Measurements from ENCODE around the gene KLF3. TPM values are rescaled to one million over a fixed set of nuclear protein-coding genes. Genes with fewer than 3 reads are reported as not detected.
A peak's percentile ranks its signal among the peaks of the same experiment; 100 is the strongest.

KLF3 gene
- total and polyA plus RNA-seq, 9 of the 15 experiments (the other 6 are each of a cell fraction or from before 2014, with no cell fraction given): 9.9 to 47.2 (median 18.1) TPM

DNA sequence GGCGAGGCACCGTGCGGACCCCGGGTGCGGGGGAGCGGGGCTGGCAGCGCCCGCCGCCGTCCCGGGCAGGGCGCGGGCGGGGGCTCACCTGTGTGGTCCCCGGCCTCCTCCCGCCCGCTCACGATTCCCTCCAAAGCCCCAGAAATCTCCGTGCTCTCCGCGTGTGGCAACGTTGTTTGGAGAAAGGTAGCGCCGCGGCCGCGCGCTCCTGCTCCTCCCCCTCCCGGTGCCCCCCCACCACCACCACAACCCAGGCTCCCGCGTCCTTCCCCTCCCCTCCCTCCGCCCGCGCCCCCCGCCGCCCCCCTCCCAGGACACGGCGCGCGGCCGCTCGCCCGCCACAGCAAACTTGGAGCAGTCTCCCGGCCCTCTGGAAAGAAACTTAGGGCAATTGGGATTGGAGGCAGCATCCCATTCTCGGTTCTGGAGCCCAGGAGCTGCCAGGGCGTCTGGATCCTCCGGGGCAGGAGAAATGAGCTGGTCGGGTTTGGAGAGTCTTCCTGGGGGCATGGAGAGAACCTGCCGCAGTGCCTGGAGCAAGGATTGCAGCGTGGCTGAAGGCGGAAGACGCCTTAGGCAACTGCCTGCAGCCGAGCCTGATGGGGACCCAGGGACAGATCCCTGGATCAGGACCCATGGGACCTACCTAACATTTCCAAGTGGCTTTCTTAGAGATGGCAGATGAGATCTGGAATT, 855 bp downstream of the KLF3 start (continued):
- TF ChIP-seq ZNF41 (CRISPR knock-in tag; conservative IDR thresholded peaks at IDR 0.05) (no peak), PCBP2 (IDR thresholded peaks at IDR 0.05; ENCODE audit: low read depth, low read length, poor library complexity, severe bottlenecking) (no peak), ZNF778 (CRISPR knock-in tag; IDR thresholded peaks at IDR 0.05) (no peak), NRF1 (conservative IDR thresholded peaks at IDR 0.05 in 1 of 2, IDR thresholded peaks at IDR 0.05 in 1 of 2) (no peak; a peak in 1 of 4 replicates), SMC3 (conservative IDR thresholded peaks at IDR 0.05; ENCODE audit: insufficient read depth, low read depth, low read length) (no peak), SMARCE1 (IDR thresholded peaks at IDR 0.05) (no peak), HNRNPH1 (optimal IDR thresholded peaks at IDR 0.05; ENCODE audit: low read depth, low read length) (no peak), CTCF (IDR thresholded peaks at IDR 0.05 in 2 of 3, conservative IDR thresholded peaks at IDR 0.05 in 1 of 3; ENCODE audit: insufficient read depth in 2 of 3, low read depth in 1 of 3, low read length in 3 of 3) (no peak), HNRNPLL (IDR thresholded peaks at IDR 0.05; ENCODE audit: low read depth, low read length, poor library complexity, severe bottlenecking) (no peak), MED1 (CRISPR knock-in tag; IDR thresholded peaks at IDR 0.05; ENCODE audit: borderline replicate concordance) (no peak), TSHZ1 (CRISPR knock-in tag; IDR thresholded peaks at IDR 0.05) (no peak), MTA1 (IDR thresholded peaks at IDR 0.05; ENCODE audit: borderline replicate concordance) (no peak), ZBTB17 (CRISPR knock-in tag; IDR thresholded peaks at IDR 0.05) (no peak), HDAC2 (IDR thresholded peaks at IDR 0.05) (peak; percentile 29; the same call in 1 of the 2 replicates), RBFOX2 (IDR thresholded peaks at IDR 0.05; ENCODE audit: low read depth, low read length) (peak; percentile 81), FOXM1 (IDR thresholded peaks at IDR 0.05; ENCODE audit: low read depth) (no peak), FOXM1 (CRISPR knock-in tag; IDR thresholded peaks at IDR 0.05; ENCODE audit: low read depth) (no peak), ZNF79 (CRISPR knock-in tag; IDR thresholded peaks at IDR 0.05; ENCODE audit: low read depth) (no peak), GABPB2 (CRISPR knock-in tag; conservative IDR thresholded peaks at IDR 0.05) (no peak), EP400 (IDR thresholded peaks at IDR 0.05) (peak; percentile 50; the same call in 1 of the 2 replicates), DNMT1 (IDR thresholded peaks at IDR 0.05) (no peak), MBD2 (IDR thresholded peaks at IDR 0.05; ENCODE audit: borderline replicate concordance, low read depth) (no peak)
- TF ChIP-seq, protein P1, sequence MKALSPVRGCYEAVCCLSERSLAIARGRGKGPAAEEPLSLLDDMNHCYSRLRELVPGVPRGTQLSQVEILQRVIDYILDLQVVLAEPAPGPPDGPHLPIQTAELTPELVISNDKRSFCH (CRISPR knock-in tag; IDR thresholded peaks at IDR 0.05): no peak
- TF ChIP-seq, protein P1 (tag; IDR thresholded peaks at IDR 0.05): no peak

All from K562 (cell line).